ENCODE results near the gene MOCS3.
A peak's percentile ranks its signal among the peaks of the same experiment; 100 is the strongest.

The MOCS3 gene

GRCh38 chr20:50958615-50959542 lies at the start of gene MOCS3:
Gene MOCS3, plus strand, starts transcription at chr20:50958818. Its CDS starts 25 bp downstream, at chr20:50958843.
- DNase-seq = peak; percentile 96

- DNase-seq = no peak
These were observed 49.2 kb upstream of the MOCS3 start for GRCh38 chr20:50909413-50909812.

GRCh38 chr20:50911030-50911429 lies 47.6 kb upstream of the MOCS3 start:
- no peak for DNase-seq

GRCh38 chr20:50911716-50912115 lies 46.9 kb upstream of the MOCS3 start:
- DNase-seq = no peak

- no peak for DNase-seq
These were observed 44.8 kb upstream of the MOCS3 start for GRCh38 chr20:50913690-50914375.

- DNase-seq = no peak
These were observed 43.2 kb upstream of the MOCS3 start for GRCh38 chr20:50915424-50915823.

GRCh38 chr20:50916257-50916656 lies 42.4 kb upstream of the MOCS3 start:
- no peak for DNase-seq

- no peak for DNase-seq
These were observed 41.7 kb upstream of the MOCS3 start for GRCh38 chr20:50916934-50917333.

- no peak for DNase-seq
These were observed 40.2 kb upstream of the MOCS3 start for GRCh38 chr20:50918403-50918802.

GRCh38 chr20:50919567-50919966 lies 39.1 kb upstream of the MOCS3 start:
- no peak for DNase-seq

- DNase-seq = no peak
These were observed 37.6 kb upstream of the MOCS3 start for GRCh38 chr20:50920997-50921396.

- no peak for DNase-seq
These were observed 36.7 kb upstream of the MOCS3 start for GRCh38 chr20:50921803-50922501.

GRCh38 chr20:50924261-50924920 lies 34.2 kb upstream of the MOCS3 start:
- DNase-seq = no peak

- no peak for DNase-seq
These were observed 32.1 kb upstream of the MOCS3 start for GRCh38 chr20:50926530-50926929.

GRCh38 chr20:50928469-50928868 lies 30.1 kb upstream of the MOCS3 start:
- DNase-seq = no peak

- DNase-seq = peak; percentile 86
These were observed 29.1 kb upstream of the MOCS3 start for GRCh38 chr20:50929299-50930138.

- peak; percentile 29 for DNase-seq
These were observed 28.3 kb upstream of the MOCS3 start for GRCh38 chr20:50930139-50930975.

- no peak for DNase-seq
These were observed 27.7 kb upstream of the MOCS3 start for GRCh38 chr20:50930976-50931305.

GRCh38 chr20:50931306-50932015 lies 27.2 kb upstream of the MOCS3 start, which contains the start of gene ADNP:
Gene ADNP, minus strand, starts transcription at chr20:50931437. Its CDS starts 27,441 bp downstream, at chr20:50903996.
- DNase-seq = peak; percentile 96

GRCh38 chr20:50932016-50932485 lies 26.6 kb upstream of the MOCS3 start:
- no peak for DNase-seq

Data from NCI-H345 (cell line).